Chondrocyte (in vitro differentiated cells): ENCODE results near the gene ANKRD49. TPM values are rescaled to one million over a fixed set of nuclear protein-coding genes. Genes with fewer than 3 reads are reported as not detected.

Experiments
- DNase-seq: peaks from one replicate; pipeline ENCODE4 v3.0.0; 2021; ENCODE audit warnings: mixed read lengths, low spot score
- H3K27ac Mint-ChIP-seq: one replicate; pipeline ENCODE4 v1.8.0; 2021; ENCODE audit warnings: mild to moderate bottlenecking, moderate library complexity, mixed read lengths; ENCODE audit not compliant: unreplicated experiment
- H3K27me3 Mint-ChIP-seq: 2 replicates; pipeline ENCODE4 v1.8.0; 2021; ENCODE audit warnings: low read depth, mixed read lengths
- H3K36me3 Mint-ChIP-seq: 2 replicates; pipeline ENCODE4 v1.8.0; 2021; ENCODE audit warnings: low read depth, mixed read lengths
- H3K4me1 Mint-ChIP-seq: 2 replicates; pipeline ENCODE4 v1.8.0; 2021; ENCODE audit warnings: low read depth, mild to moderate bottlenecking, mixed read lengths
- H3K4me3 Mint-ChIP-seq: one replicate; pipeline ENCODE4 v1.8.0; 2021; ENCODE audit warnings: mild to moderate bottlenecking, moderate library complexity, mixed read lengths; ENCODE audit not compliant: unreplicated experiment
- H3K9me3 Mint-ChIP-seq: 2 replicates; pipeline ENCODE4 v1.8.0; 2021; ENCODE audit warnings: low read depth, mixed read lengths
- total RNA-seq: library from RNA; stranded (reverse); gene quantifications from 3 replicates; pipeline ENCODE4 v1.2.1, GENCODE V29; 2021
- TF ChIP-seq, protein P1 (sequence below): fragments of 200-600 bp; sonication (generic); IDR thresholded peaks from 2 replicates; pipeline ENCODE4 v1.5.0; 2021; ENCODE audit warnings: antibody characterized with exemption, mild to moderate bottlenecking, moderate library complexity

The ANKRD49 gene
- total RNA-seq, 1 donor from 2014 or later = 8.9 TPM

DNA sequence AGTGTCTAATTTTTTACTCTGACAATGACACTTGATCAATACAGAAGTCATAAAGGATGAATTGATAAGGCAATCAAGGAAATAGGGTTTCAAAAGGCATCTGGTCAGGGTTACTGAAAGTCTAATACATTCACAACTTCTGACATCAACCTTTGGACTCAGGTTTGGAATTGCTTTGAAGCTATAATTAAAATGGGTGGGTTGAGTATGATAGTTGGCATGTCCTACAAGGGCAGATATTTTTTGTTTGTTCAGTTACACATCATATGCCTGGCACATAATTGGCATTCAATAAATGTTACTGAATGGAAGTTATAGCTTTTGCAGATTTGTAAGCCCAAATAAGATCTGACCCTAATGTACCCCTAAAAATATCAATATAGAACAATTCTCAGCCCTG, 42.6 kb downstream of the ANKRD49 start:
- no peak overlapping the region for H3K27ac Mint-ChIP-seq
- no peak for DNase-seq
- TF ChIP-seq, protein P1, sequence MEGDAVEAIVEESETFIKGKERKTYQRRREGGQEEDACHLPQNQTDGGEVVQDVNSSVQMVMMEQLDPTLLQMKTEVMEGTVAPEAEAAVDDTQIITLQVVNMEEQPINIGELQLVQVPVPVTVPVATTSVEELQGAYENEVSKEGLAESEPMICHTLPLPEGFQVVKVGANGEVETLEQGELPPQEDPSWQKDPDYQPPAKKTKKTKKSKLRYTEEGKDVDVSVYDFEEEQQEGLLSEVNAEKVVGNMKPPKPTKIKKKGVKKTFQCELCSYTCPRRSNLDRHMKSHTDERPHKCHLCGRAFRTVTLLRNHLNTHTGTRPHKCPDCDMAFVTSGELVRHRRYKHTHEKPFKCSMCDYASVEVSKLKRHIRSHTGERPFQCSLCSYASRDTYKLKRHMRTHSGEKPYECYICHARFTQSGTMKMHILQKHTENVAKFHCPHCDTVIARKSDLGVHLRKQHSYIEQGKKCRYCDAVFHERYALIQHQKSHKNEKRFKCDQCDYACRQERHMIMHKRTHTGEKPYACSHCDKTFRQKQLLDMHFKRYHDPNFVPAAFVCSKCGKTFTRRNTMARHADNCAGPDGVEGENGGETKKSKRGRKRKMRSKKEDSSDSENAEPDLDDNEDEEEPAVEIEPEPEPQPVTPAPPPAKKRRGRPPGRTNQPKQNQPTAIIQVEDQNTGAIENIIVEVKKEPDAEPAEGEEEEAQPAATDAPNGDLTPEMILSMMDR = no peak
- H3K4me3 Mint-ChIP-seq = no peak overlapping the region
- no peaks in the 10 kb centered on the region for H3K36me3 Mint-ChIP-seq
- no peaks in the 10 kb centered on the region for H3K27me3 Mint-ChIP-seq
- H3K9me3 Mint-ChIP-seq = no peaks in the 10 kb centered on the region
- H3K4me1 Mint-ChIP-seq = peaks cover 44% of the 10 kb centered on the region

GRCh38 chr11:94537031-94537600, 43.3 kb downstream of the ANKRD49 start:
- no peaks in the 10 kb centered on the region for H3K27me3 Mint-ChIP-seq
- H3K9me3 Mint-ChIP-seq = no peaks in the 10 kb centered on the region
- no peaks in the 10 kb centered on the region for H3K36me3 Mint-ChIP-seq
- peaks cover 43% of the 10 kb centered on the region for H3K4me1 Mint-ChIP-seq
- no peak overlapping the region for H3K4me3 Mint-ChIP-seq
- TF ChIP-seq, protein P1 = no peak
- DNase-seq = no peak
- H3K27ac Mint-ChIP-seq = peak overlapping the region; percentile 64

GRCh38 chr11:94539420-94539819, 45.6 kb downstream of the ANKRD49 start:
- Mint-ChIP-seq H3K9me3 (no peaks in the 10 kb centered on the region), H3K4me1 (peaks cover 38% of the 10 kb centered on the region), H3K27me3 (no peaks in the 10 kb centered on the region), H3K27ac (no peak overlapping the region), H3K36me3 (no peaks in the 10 kb centered on the region), H3K4me3 (no peak overlapping the region)
- TF ChIP-seq, protein P1 = no peak
- DNase-seq = no peak

GRCh38 chr11:94543695-94544645, 50.2 kb downstream of the ANKRD49 start, which contains the start of gene FUT4:
Gene FUT4 (plus strand): TSS chr11:94543921. CDS start chr11:94544134, 213 bp downstream.
- H3K27ac Mint-ChIP-seq = peak within 1 kb of the TSS; percentile 100
- no peaks in the 10 kb centered on the region for H3K9me3 Mint-ChIP-seq
- H3K4me1 Mint-ChIP-seq = peaks cover 51% of the 10 kb centered on the region
- no peaks in the 10 kb centered on the region for H3K36me3 Mint-ChIP-seq
- peak within 1 kb of the TSS; percentile 96 for H3K4me3 Mint-ChIP-seq
- DNase-seq = peak; percentile 94
- H3K27me3 Mint-ChIP-seq = no peaks in the 10 kb centered on the region
- TF ChIP-seq, protein P1 = no peak

- H3K36me3 Mint-ChIP-seq = no peaks in the 10 kb centered on the region
- TF ChIP-seq, protein P1 = no peak
- DNase-seq = no peak
- no peaks in the 10 kb centered on the region for H3K27me3 Mint-ChIP-seq
- H3K9me3 Mint-ChIP-seq = no peaks in the 10 kb centered on the region
- peak overlapping the region; percentile 96 for H3K4me3 Mint-ChIP-seq
- H3K27ac Mint-ChIP-seq = peak overlapping the region; percentile 77
- peaks cover 57% of the 10 kb centered on the region for H3K4me1 Mint-ChIP-seq
Measured at GRCh38 chr11:94544646-94545263, 51.0 kb downstream of the ANKRD49 start.
